Smooth muscle cell (in vitro differentiated cells): Measurements from ENCODE around the gene ERI3. TPM values are rescaled to one million over a fixed set of nuclear protein-coding genes. Genes with fewer than 3 reads are reported as not detected.

Experiments used
- DNase-seq: peaks from one replicate; lab custom pipeline; 2025; ENCODE audit not compliant: unreplicated experiment; lab: John Stamatoyannopoulos, UW
- H2AFZ ChIP-seq: fragments of 200-600 bp; sonication (generic); 2 replicates; pipeline ENCODE4 v1.6.0; 2016; ENCODE audit warnings: antibody characterized with exemption, low read depth, mild to moderate bottlenecking
- H3F3A ChIP-seq: fragments of 200-600 bp; sonication (generic); 2 replicates; pipeline ENCODE4 v1.6.0; 2017; ENCODE audit warnings: antibody characterized with exemption, low read depth
- H3K27ac ChIP-seq: fragments of 200-600 bp; sonication (generic); 2 replicates; pipeline ENCODE4 v1.5.1; 2016; ENCODE audit warnings: low read depth, mild to moderate bottlenecking
- H3K27me3 ChIP-seq: fragments of 200-600 bp; sonication (generic); 2 replicates; pipeline ENCODE4 v1.6.1; 2016; ENCODE audit warnings: low read depth, mild to moderate bottlenecking
- H3K36me3 ChIP-seq: fragments of 200-600 bp; sonication (generic); 2 replicates; pipeline ENCODE4 v1.5.1; 2016; ENCODE audit warnings: low read depth
- H3K4me1 ChIP-seq: fragments of 200-600 bp; sonication (generic); 2 replicates; pipeline ENCODE4 v1.5.1; 2016; ENCODE audit warnings: low read depth
- H3K4me2 ChIP-seq: fragments of 200-600 bp; sonication (generic); 2 replicates; pipeline ENCODE4 v1.6.0; 2016; ENCODE audit warnings: mild to moderate bottlenecking
- H3K4me3 ChIP-seq: fragments of 200-600 bp; sonication (generic); 2 replicates; pipeline ENCODE4 v1.5.1; 2016; ENCODE audit warnings: mild to moderate bottlenecking
- H3K79me2 ChIP-seq: fragments of 200-600 bp; sonication (generic); 2 replicates; pipeline ENCODE4 v1.6.0; 2016; ENCODE audit warnings: low read depth, mild to moderate bottlenecking
- H3K9ac ChIP-seq: fragments of 200-600 bp; sonication (generic); 2 replicates; pipeline ENCODE4 v1.6.0; 2016; ENCODE audit warnings: low read depth
- H3K9me3 ChIP-seq: fragments of 200-600 bp; sonication (generic); replicated peaks from 2 replicates; pipeline ENCODE4 v1.5.1; 2016; ENCODE audit warnings: low read depth
- H4K20me1 ChIP-seq: fragments of 200-600 bp; sonication (generic); 2 replicates; pipeline ENCODE4 v1.6.0; 2016; ENCODE audit warnings: low read depth
- WGBS: methylation state at CpG from one replicate; pipeline ENCODE4 v1.1.7; 2016; ENCODE audit warnings: low lambda C conversion rate; 5-methylcytosine and 5-hydroxymethylcytosine counted together
- polyA plus RNA-seq: library from polyadenylated mRNA; unstranded; fragments of >200 nt; fragmentation: Nextera tagmentation; extraction: Ambion mirVana; gene quantifications from 2 replicates; pipeline ENCODE4 v1.2.1, GENCODE V29; 2016
- total RNA-seq: library from RNA; depleted of rRNA; stranded (reverse); fragments of >200 nt; gene quantifications from 2 replicates; pipeline ENCODE4 v1.2.3, GENCODE V29; 2014
- TF ChIP-seq, protein P1 (sequence below): fragments of 200-600 bp; sonication (generic); IDR thresholded peaks from 2 replicates; pipeline ENCODE4 v1.5.1; 2017; ENCODE audit warnings: borderline replicate concordance, mild to moderate bottlenecking, antibody characterized with exemption; ENCODE audit not compliant: insufficient read depth, poor library complexity, severe bottlenecking

The ERI3 gene
- total and polyA plus RNA-seq, 2 experiments from 2014 or later: 91.2 to 112 TPM

DNA sequence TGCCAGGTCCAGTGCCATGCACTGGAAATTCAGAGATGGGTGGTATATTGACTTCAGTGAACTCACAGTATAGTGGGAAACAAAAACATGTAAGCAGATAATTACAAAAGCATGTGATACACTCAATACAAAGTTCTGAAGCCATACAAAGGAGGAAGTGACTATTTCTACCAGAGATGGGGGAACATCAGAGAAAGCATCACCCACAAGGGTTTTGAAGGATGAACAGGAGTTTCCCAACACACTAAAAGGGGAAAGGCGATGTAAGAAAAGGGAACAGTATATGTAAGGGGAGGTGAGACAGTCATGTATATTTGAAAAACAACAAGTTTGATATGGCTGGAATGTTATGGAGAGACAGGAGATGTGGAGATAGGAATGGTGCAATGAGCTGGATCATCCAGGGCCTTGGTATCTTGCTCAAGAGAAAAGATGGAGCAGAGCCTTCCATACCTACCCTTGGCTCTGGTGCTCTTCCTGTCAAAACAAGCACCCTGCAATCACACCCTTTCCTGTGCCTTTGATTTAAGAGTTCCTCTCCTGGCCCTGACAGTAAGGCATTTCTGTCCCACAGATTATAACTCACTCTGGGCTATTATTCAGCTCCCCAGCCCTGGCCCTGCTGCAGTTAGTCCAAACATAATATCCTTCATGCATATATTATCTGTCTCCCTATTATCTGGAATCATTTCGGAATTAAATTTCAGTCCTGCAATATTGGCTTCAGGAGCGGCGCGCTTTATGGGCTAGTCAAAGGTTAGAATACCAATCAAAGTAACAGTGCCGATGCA is 81.3 kb downstream of the ERI3 start:
- TF ChIP-seq, protein P1, sequence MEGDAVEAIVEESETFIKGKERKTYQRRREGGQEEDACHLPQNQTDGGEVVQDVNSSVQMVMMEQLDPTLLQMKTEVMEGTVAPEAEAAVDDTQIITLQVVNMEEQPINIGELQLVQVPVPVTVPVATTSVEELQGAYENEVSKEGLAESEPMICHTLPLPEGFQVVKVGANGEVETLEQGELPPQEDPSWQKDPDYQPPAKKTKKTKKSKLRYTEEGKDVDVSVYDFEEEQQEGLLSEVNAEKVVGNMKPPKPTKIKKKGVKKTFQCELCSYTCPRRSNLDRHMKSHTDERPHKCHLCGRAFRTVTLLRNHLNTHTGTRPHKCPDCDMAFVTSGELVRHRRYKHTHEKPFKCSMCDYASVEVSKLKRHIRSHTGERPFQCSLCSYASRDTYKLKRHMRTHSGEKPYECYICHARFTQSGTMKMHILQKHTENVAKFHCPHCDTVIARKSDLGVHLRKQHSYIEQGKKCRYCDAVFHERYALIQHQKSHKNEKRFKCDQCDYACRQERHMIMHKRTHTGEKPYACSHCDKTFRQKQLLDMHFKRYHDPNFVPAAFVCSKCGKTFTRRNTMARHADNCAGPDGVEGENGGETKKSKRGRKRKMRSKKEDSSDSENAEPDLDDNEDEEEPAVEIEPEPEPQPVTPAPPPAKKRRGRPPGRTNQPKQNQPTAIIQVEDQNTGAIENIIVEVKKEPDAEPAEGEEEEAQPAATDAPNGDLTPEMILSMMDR: no peak
- 98% methylated on average over 6 of the region's 6 CpGs for WGBS

DNA sequence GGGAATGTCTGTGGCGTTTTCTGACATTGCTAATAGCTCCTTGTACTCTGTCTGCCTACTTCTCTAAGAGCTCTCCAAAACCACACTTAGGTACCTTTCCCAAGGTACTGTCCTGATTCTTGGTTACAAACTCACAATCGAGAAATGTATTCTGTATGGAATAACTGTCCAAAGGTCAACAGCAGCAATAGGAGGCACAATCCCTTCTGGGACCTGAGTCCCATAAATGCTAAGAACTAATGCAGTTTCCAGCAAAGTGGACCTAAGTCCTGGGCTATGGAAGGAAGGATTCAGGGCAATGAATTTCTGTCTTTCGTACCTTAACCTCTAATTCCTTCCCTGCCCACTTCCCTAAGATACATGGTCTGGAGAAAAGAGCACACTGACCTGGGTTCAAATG is 82.1 kb downstream of the ERI3 start:
- TF ChIP-seq, protein P1: no peak
- Histone ChIP-seq H4K20me1 (peaks cover 72% of the 10 kb centered on the region), H3K9ac (no peak overlapping the region), H3K36me3 (no peaks in the 10 kb centered on the region), H3K4me1 (no peaks in the 10 kb centered on the region), H3K27ac (no peak overlapping the region), H3K9me3 (no peaks in the 10 kb centered on the region), H3K4me3 (no peak overlapping the region), H3K4me2 (no peak overlapping the region), H2AFZ (no peak overlapping the region), H3K79me2 (no peaks in the 10 kb centered on the region), H3K27me3 (no peaks in the 10 kb centered on the region), H3F3A (no peaks in the 10 kb centered on the region)
- WGBS: 96% methylated on average over 3 of the region's 3 CpGs
- no peak for DNase-seq

More for the DNA sequence above, 81.3 kb downstream of the ERI3 start:
- Histone ChIP-seq H2AFZ (no peak overlapping the region), H3K9ac (no peak overlapping the region), H3K9me3 (no peaks in the 10 kb centered on the region), H3F3A (no peaks in the 10 kb centered on the region), H3K27me3 (no peaks in the 10 kb centered on the region), H4K20me1 (peaks cover 69% of the 10 kb centered on the region), H3K4me1 (no peaks in the 10 kb centered on the region), H3K4me3 (no peak overlapping the region), H3K4me2 (no peak overlapping the region), H3K36me3 (no peaks in the 10 kb centered on the region), H3K79me2 (no peaks in the 10 kb centered on the region), H3K27ac (no peak overlapping the region)
- DNase-seq: no peak

DNA sequence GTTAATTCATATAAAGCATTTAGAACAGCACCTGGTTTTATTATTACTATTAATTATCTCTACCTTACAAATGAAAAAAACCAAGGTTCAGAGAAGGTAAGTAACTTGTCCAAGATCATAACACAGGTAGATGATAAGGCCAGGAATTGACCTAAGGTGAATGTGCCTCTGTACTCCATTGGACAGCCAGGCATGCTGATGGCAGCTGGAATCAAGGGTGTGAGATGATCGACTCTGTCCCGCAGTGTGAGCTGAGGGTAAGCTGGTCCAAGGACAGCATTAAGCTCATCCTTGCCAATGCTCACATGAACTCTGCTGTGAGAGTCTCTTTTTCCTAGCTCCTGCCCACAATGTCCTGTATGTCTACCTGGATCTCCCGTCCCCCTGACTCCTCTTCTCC is 83.4 kb downstream of the ERI3 start:
- no peaks in the 10 kb centered on the region for H3K36me3 ChIP-seq
- no peak overlapping the region for H3K4me3 ChIP-seq
- DNase-seq: no peak
- H3F3A ChIP-seq: no peaks in the 10 kb centered on the region
- no peak overlapping the region for H2AFZ ChIP-seq
- peaks cover 74% of the 10 kb centered on the region for H4K20me1 ChIP-seq
- no peaks in the 10 kb centered on the region for H3K9me3 ChIP-seq
- H3K4me2 ChIP-seq: no peak overlapping the region
- 98% methylated on average over 3 of the region's 3 CpGs for WGBS
- H3K9ac ChIP-seq: no peak overlapping the region
- no peaks in the 10 kb centered on the region for H3K79me2 ChIP-seq
- no peaks in the 10 kb centered on the region for H3K4me1 ChIP-seq
- no peaks in the 10 kb centered on the region for H3K27me3 ChIP-seq
- no peak overlapping the region for H3K27ac ChIP-seq
- TF ChIP-seq, protein P1: no peak
